AG08396 (cell line): ENCODE data around the gene GRIN2C.
A peak's percentile ranks its signal among the peaks of the same experiment; 100 is the strongest.
"Not testable (repeated sequence)": the region's sequence is repeated elsewhere in the genome, so short reads cannot be mapped to it uniquely, and the experiment has no call there.

ENCODE experiments used
- DNase-seq: peaks from one replicate; pipeline ENCODE4 v3.0.0; 2012; ENCODE audit warnings: low spot score, mixed read lengths

The GRIN2C gene

DNA sequence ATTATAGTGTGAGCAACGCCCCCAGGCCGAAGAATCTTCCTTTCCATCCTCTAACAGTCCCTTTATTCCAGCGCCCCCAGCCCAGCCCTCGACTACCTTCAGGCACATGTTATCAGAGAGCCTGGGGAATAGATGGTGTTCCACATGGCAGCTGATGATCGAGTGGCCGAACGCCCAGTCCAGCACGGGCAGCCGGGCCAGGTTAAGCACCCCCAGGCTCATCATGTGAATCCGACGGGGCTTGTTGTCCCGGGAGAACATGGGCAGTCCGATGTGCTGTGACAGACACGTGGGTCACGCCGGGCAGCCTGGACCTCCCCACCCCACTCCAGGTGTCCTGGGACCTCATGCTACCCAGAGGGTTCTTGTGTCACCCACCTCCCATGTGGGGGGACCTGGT, 19.6 kb upstream of the GRIN2C start:
- DNase-seq, result no peak

DNA sequence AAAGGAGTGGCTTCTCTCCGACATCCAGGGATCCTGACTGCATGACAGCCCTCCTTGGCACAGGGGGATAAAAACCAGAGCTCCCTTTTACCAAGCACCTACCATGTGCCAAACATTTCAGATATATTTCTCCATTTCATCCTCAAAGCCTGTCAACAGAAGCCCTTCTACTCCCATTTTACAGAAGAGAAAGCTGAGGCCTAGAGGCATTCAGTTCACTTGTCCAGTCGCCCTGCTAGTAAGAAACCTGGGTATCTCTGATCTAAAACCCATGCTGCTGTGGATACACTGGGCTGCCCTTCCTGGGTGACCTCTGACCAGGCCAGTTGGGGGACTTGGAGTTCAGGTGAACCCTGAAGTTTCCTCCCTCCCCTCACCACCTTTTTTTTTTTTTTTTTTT, 19.0 kb upstream of the GRIN2C start:
- no peak for DNase-seq

DNA sequence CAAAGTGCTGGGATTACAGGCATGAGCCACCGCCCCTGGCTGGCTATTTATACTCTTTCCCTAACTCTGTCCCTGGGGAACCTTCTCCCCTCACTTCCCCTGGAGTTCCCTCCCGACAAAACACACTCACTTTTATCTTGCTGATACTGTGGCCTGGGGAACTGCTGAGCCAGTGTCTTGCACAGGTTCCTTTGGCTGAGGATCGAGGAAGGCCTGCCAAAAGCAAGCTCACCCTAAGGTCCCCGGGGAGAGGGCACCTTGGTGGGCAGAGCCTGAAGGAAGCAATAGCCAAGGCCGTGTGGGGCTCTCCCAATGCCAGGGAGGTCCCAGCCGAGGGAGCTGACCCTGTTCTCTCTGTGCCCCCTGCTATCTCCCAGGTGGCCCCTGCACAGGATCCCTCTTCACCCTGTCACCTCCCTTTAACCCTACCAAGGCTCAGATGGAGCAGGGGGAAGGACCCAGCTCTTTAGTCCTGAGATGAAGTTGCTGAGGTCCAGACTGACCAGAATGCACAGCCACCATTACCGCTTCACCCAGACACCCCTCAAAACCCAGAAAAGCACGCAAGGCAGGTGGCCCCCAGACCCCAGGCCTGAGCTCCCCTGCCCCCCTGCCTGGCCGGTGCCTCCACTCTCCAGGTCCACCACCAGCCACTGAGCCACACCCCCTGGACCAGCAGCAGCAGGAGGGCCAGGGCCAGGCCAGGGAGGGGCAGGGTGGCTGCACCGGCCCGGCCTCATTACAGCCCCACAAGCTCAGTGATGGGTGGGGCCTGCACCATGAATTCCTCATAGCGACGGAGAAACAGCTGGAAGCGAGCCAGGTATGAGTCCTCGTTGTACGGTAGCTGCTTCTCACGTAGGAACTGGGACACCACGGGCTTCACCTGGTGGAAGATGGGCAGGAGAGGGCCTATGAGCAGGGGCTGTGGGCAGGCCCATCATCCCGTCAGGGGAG, 18.2 kb upstream of the GRIN2C start:
- no peak for DNase-seq

DNA sequence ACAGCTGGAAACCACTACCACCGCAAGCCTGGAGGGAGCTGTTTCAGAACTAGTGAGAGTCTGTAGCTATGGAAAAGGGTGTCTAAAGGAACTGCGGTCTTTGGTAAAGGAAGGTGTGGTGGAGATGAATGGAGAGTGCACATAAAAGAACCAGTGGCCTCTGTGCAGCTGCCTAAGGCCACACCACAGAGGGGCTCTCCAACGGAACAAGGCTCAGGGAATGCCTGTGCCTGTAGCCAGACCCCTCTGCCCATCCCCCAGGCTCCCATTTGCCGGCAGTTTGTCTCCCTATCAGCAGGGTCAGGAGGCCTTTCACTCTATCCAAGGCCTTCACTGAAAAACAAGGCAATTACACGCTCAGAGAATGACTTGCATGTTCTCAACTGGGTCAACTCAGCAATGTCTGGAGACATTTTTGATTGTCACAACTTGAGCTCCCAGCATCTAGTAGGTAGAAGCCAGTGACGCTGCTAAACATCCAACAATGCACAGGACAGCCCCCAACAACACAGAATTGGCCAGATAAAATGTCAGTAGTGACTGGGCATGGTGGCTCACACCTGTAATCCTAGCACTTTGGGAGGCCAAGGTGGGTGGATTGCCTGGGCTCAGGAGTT, 16.4 kb upstream of the GRIN2C start:
- no peak for DNase-seq

DNA sequence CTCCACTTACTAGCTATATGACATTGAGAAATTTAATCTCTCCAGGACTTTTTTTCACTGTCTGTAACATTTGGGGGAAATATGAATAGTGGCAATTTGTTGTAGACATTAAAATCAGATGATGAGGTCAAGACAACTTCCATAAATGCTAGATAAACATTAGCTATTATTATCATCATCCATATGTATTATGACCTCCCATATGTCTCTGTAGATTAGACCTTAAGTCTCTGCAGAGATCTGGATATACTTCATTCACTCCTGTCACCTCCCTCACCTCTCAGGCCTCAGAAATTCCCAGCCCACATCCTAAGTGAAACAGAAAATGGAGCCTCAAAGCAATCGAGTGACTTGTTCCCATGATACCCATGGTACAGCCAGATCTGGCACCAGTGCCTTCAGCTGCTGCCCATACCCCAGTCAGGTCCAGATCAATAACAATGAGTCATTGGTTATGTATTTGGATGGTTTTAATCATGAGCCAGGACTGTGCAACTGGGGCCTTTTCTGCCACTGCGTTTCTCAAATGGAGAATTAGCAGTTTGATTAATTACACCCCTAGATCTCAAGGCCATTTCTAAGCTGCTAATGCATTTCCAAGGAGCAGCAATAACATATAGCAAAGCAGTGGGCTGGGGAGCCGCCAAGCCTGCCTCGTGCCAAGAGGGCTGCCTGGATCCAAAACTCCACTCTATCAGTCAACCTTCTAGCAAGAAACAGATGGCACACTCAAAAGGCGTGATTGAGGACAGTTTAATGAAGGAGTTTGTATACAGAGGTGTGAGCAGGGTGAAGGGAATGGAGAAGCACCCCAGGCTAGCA, 15.7 kb upstream of the GRIN2C start:
- DNase-seq, result no peak

DNA sequence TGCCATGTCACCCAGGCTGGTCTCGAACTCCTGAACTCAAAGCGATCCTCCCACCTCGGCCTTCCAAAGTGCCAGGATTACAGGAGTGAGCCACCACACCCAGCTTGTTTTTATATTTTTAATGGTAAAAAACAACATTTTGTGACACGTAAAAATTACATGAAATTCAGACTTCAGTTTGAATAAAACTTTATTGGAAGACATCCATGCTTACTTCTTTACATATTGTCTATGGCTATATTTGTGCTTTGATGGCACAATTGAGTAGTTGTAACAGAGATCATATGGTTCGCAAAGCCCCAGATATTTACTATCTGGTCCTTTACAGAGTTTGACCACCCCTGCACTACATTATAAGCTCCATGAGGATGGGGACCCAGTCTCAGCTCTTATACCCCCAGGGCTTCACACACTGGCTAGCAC, 14.9 kb upstream of the GRIN2C start:
- DNase-seq, result no peak

DNA sequence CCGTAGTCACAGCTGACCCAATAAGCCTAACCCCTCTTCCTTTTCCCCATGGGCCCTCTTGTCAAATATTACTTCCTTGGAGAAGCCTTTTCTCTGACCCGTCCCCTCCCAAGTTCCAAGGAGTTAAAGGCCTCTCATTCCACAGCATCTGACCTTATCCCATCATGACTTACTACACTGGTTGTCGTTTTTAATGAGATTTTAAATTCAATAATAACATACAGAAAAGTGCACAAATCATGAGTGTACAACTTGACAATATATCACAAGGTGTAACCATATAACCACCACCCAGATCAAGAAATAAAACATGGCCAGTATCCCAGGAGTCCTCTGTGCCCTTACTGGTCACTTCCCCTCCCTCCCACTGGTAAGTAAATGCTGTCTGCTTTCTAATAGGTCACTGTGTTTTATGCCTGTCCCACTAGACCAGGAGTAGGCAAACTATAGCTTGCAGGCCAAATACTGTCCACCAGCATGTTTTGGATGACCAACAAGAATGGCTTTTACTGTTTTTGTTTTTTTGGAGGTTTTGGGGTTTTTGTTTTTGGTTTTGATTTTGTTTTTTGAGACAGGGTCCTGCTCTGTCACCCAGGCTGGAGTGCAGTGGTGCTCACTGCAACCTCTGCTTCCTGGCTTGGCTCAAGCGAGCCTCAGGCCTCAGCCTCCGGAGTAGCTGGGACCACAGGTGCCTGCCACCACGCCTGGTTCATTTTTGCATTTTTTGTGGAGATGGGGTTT, 14.4 kb upstream of the GRIN2C start:
- no peak for DNase-seq

DNA sequence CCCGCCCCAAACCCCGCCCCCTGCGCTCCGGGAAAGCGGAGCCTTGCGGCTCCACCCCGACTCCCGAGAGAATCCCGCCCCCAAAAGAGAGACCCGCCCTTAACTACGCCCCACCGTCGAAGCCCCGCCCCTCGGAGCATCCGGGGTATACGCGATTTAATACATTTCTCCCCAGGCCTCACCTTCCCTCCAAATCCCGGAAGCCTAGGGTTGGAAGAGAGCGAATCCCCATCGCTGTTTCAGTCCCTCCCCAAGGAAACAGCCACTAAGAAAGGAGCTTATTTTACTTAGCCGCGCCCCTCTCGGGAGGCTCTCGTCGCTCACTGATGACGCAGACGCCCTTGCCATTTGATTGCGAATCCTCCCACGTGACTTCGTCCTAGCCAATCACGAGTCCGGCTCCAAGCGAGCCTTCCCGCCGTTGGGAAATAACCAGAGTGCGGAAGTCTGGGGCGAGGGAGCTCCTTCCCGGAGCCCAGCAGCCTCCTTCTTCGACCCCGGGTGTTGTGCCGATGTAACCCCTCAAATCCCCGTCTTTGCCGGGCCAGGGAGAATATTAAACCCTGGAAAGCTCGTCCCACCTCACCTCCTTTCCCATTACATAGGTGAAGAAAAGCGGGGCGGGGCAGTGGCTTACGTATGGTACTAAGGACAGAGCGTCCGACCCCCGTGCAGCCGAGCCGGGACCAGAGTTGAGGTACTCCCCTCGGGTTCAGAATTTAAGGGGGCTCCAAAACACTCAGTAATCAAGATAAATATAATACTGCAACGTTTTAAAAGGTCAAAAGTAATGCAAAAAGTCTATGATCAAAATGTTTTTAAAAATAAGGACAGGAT, 13.6 kb upstream of the GRIN2C start:
- DNase-seq, result peak; percentile 100

DNA sequence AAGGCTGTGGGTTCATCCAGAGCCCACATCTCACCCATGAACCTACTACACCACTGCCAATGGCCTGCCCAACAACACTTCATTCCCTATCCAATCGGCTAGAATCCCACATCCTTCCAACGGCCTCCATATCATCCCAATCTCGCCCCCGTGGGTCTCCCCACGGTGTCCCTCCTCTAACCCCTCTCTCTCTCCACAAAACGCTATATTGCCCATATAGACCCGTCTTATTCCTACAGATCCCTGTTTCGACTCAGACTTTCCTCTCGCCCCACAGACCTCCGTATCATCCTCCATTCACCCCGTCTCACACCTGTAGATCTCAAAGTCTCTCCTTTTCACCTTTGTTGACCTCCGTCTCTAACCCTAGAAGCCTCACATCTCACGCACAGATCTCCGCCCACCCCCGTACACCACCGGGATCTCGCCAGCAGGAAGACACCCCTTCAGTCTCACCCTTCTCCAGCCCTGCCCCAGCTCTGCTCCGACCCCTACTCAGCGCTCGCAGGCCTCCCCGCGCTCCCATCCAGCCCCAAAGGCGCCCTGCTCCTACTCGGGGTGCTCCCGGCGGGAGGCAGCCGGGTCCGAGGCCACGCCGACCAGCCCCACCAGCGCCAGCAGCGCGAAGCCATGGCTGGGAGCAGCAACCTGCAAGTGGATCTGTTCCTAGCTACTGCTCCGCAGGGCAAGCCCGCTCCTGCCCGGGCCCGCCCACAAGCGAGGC, 12.8 kb upstream of the GRIN2C start, which contains the start of gene FDXR:
Gene FDXR (minus strand): TSS at position 682 of the 724 bp plus-strand sequence. CDS start 50 bp downstream, at position 632.
- no peak for DNase-seq

DNA sequence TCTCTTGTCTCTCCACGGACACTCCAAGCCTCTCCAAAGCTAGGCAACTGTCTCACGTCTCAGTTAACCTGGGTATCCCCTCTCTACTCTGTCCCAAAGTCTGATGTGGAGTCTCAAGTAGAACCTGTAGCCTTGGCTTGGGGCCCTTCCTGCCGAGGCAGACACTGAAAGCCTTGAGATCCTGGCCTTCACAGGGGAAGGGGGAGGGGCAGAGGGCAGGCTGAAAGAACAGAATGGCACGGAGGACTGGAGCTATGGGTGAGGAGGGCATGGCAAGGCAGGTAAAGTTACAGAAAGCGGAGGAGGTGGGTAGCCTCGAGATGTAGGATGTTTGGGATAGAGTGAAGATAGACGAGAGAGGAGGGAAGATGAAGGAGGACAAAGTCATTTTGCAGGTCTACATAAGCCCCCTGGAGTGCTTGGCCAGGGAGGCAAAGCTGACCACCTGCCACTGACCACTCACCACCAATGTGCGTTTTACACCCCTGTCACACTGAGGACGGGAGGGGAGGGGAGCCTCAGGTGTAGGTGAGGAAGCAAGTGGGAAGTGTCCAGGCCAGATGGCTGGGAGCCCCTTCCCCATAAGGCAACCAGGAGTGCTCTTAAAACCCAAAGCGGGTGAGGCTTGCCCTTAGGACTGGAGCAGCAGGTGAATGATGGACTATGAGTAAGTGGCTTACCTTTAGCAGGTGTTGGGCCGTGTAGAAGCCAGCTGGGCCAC, 11.8 kb upstream of the GRIN2C start:
- no peak for DNase-seq

DNA sequence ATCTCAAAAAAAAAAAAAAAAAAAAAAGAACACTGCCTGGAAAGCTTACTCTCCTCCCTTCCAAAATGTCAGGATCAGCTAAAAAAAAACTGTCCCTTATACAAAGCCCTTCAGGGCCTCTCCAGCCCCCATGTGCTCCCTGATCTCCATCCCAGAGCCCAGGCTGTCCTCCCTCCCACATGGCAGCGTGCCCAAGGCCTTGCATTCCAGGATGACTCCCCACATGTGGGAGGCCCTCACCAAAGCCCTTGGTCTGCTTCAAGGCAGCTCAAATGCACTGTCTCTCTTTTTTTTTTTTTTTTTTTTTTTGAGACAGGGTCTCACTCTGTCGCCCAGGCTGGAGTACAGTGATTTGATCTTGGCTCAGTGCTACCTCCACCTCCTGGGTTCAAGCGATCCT, 10.8 kb upstream of the GRIN2C start:
- peak; percentile 69 for DNase-seq

DNA sequence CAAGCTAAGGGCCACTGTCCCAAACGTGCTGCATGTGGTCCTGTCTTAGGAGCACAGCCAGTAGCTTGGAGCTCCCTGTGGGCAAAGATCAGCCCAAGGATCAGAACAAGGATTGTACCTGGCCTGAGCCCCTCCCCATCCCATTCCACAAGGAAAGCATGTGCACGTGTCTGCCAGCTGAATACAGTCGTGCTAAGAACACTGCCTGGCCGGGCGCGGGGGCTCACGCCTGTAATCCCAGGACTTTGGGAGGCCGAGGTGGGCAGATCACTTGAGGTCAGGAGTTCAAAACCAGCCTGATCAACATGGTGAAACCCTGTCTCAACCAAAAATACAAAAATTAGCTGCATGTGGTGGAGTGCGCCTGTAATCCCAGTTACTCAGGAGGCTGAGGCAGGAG, 10.3 kb upstream of the GRIN2C start:
- DNase-seq, result not testable (repeated sequence)

DNA sequence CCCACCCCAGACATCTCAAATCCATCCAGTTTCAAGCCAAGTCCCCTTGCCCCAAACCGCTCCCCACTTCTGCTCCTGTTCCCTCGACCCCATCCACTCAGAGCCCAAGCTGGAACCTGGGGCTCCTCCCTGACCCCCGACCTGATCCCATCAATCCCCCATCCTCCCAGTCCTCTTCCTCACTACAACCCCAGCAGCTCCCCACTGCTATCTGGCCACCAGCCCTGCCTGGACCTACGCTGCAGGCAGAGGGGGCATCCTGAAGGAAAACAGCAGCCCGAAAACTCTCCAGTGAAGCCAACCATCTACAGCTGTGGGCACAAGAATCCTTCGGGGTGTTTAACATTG, 9.2 kb upstream of the GRIN2C start:
- no peak for DNase-seq

DNA sequence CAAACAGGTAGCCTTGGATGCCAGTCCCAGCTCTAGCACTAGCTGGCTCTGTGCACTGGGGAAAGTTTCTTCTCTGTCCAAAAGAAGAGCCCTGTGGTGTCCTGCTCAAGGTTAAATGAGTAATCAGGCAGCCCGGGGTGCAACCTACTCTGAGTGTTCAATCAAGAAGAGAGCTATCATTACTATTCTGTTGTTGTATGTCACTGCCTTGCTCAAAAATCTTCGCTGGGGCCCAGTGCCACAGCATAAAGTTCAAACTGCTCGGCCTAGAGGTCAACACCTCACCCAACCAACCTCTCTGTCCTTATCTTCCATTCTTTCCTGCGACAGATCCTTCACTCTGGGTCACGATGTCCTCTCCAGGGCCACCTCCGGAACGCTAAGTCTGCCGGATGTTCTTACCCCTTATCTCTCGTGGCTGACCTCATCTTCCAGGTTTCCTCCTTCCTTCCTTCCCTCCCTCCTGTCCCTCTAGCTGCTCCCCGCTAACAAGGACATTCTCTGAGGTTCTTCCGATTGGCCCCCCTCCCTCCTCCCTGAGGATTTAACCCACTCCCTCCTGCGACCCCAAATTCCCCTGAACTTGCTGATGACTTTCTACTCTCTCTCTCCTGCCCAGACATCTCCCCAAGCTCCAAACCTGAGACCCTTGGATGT, 8.7 kb upstream of the GRIN2C start:
- no peak for DNase-seq

DNA sequence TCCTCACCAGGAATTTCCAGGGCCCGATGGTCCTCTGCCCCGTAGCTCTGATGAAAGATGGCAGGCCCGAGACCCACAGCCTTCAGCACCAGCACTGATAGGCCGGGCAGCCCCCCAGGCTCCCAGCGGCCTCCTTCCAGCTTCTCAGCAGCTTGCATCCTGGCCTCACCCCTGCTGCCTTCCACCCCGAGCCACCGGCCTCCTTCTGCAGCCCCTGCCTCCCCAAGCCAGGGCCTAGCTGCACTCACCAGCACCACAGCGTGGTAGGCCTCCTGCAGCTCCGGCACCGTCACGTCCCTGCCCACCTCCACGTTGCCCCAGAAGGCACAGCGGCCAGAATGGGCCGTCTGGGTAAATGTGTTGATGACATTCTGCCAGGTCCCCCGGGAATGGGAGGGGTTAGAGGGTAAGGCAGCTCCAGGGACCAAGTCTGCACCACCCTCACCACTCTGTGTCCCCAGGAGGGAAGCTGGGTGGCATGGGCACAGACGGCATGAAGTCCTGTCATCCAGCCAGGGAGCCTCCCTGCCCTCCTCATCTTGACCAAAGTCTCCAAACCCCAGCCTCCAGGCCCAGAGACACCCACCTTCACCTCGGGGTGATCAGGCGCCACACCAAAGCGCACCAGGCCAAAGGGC, 6.6 kb upstream of the GRIN2C start:
- DNase-seq, result no peak

DNA sequence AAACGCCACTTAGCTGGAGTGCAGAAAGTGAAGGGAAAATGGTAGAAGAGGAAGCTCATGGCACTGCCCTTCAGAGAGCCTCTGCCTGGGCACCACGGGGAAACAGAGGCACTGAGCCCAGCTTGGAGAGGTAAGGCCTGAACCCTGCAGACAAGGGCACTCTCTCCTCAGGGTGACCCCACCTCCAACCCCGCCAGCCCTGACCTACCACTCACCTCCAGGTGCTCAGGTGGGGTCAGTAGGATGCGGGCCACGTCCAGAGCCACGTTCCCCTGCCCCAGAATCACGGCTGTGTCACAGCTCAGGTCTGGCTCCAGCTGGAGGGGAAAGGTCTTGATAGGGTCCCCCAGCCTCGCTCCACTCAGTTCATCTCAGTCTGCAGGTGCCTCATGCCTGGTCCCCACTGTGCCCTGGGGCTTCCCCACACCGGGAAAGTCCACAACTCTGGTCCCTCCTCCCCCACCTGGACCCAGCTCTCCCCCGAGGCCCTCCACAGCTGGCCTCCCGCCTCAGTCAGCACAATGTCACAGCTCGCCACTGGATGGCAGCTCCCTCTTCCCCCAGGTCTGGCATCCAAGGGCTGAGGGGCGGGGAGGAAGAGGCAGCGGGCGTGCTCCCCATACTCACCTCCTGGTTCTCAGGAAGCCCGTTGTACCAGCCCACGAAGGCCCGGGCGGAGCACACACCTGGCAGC, 6.0 kb upstream of the GRIN2C start:
- no peak for DNase-seq

DNA sequence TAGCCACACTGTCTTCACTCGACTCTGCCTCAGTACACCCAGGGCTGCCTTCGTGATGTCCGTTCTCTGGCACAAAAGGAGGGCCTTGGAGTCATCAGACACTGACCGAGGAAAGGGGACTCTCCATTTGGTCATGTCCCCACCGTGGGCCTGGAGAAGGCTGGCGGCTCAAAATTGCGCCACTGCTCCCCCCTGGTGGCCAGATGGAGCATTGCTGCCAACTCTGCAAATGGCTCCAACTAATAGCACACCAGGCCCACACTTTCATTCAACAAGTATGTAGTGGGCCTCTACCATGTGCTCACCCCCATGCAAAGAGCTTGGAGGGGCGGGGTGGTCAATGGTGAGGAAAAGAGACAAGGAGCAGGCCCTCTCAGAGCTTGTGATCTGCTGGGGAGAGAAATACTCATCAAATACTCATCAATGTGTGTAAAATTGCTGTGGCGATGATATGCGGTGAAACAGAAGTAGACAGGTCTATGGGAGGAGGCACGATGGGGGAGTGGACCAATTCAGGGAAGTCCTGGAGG, 5.2 kb upstream of the GRIN2C start:
- DNase-seq, result peak; percentile 89
